Smooth muscle cell (in vitro differentiated cells): ENCODE data around the gene COA8. TPM values are rescaled to one million over a fixed set of nuclear protein-coding genes. Genes with fewer than 3 reads are reported as not detected.

ENCODE experiments used
- DNase-seq: peaks from one replicate; lab custom pipeline; 2025; ENCODE audit not compliant: unreplicated experiment; lab: John Stamatoyannopoulos, UW
- H2AFZ ChIP-seq: fragments of 200-600 bp; sonication (generic); 2 replicates; pipeline ENCODE4 v1.6.0; 2016; ENCODE audit warnings: antibody characterized with exemption, low read depth, mild to moderate bottlenecking
- H3F3A ChIP-seq: fragments of 200-600 bp; sonication (generic); 2 replicates; pipeline ENCODE4 v1.6.0; 2017; ENCODE audit warnings: antibody characterized with exemption, low read depth
- H3K27ac ChIP-seq: fragments of 200-600 bp; sonication (generic); 2 replicates; pipeline ENCODE4 v1.5.1; 2016; ENCODE audit warnings: low read depth, mild to moderate bottlenecking
- H3K27me3 ChIP-seq: fragments of 200-600 bp; sonication (generic); 2 replicates; pipeline ENCODE4 v1.6.1; 2016; ENCODE audit warnings: low read depth, mild to moderate bottlenecking
- H3K36me3 ChIP-seq: fragments of 200-600 bp; sonication (generic); 2 replicates; pipeline ENCODE4 v1.5.1; 2016; ENCODE audit warnings: low read depth
- H3K4me1 ChIP-seq: fragments of 200-600 bp; sonication (generic); 2 replicates; pipeline ENCODE4 v1.5.1; 2016; ENCODE audit warnings: low read depth
- H3K4me2 ChIP-seq: fragments of 200-600 bp; sonication (generic); 2 replicates; pipeline ENCODE4 v1.6.0; 2016; ENCODE audit warnings: mild to moderate bottlenecking
- H3K4me3 ChIP-seq: fragments of 200-600 bp; sonication (generic); 2 replicates; pipeline ENCODE4 v1.5.1; 2016; ENCODE audit warnings: mild to moderate bottlenecking
- H3K79me2 ChIP-seq: fragments of 200-600 bp; sonication (generic); 2 replicates; pipeline ENCODE4 v1.6.0; 2016; ENCODE audit warnings: low read depth, mild to moderate bottlenecking
- H3K9ac ChIP-seq: fragments of 200-600 bp; sonication (generic); 2 replicates; pipeline ENCODE4 v1.6.0; 2016; ENCODE audit warnings: low read depth
- H3K9me3 ChIP-seq: fragments of 200-600 bp; sonication (generic); replicated peaks from 2 replicates; pipeline ENCODE4 v1.5.1; 2016; ENCODE audit warnings: low read depth
- H4K20me1 ChIP-seq: fragments of 200-600 bp; sonication (generic); 2 replicates; pipeline ENCODE4 v1.6.0; 2016; ENCODE audit warnings: low read depth
- CTCF ChIP-seq: fragments of 200-600 bp; sonication (generic); IDR thresholded peaks from 2 replicates; pipeline ENCODE4 v1.5.1; 2017; ENCODE audit warnings: borderline replicate concordance, mild to moderate bottlenecking, antibody characterized with exemption; ENCODE audit not compliant: insufficient read depth, poor library complexity, severe bottlenecking
- WGBS: methylation state at CpG from one replicate; pipeline ENCODE4 v1.1.7; 2016; ENCODE audit warnings: low lambda C conversion rate; 5-methylcytosine and 5-hydroxymethylcytosine counted together
- polyA plus RNA-seq: library from polyadenylated mRNA; unstranded; fragments of >200 nt; fragmentation: Nextera tagmentation; extraction: Ambion mirVana; gene quantifications from 2 replicates; pipeline ENCODE4 v1.2.1, GENCODE V29; 2016
- total RNA-seq: library from RNA; depleted of rRNA; stranded (reverse); fragments of >200 nt; gene quantifications from 2 replicates; pipeline ENCODE4 v1.2.3, GENCODE V29; 2014

The COA8 gene
- total and polyA plus RNA-seq, 2 experiments from 2014 or later = 33.4 to 69.9 TPM

- no peaks in the 10 kb centered on the region for H3K27me3 ChIP-seq
- H2AFZ ChIP-seq = no peak overlapping the region
Observed at GRCh38 chr14:103542605-103543088, 20.1 kb upstream of the COA8 start.

GRCh38 chr14:103543140-103543539 is 19.6 kb upstream of the COA8 start:
- Histone ChIP-seq H3K79me2 (no peaks in the 10 kb centered on the region), H3K4me3 (no peak overlapping the region), H3K27me3 (no peaks in the 10 kb centered on the region), H3K9ac (no peak overlapping the region), H4K20me1 (peaks cover 15% of the 10 kb centered on the region), H3K4me2 (peak overlapping the region; percentile 76), H3K4me1 (peaks cover 25% of the 10 kb centered on the region), H3F3A (peaks cover 4% of the 10 kb centered on the region), H3K36me3 (no peaks in the 10 kb centered on the region), H3K27ac (no peak overlapping the region), H2AFZ (no peak overlapping the region), H3K9me3 (no peaks in the 10 kb centered on the region)
- no peak for TF ChIP-seq CTCF
- 83% methylated on average over 9 of the region's 10 CpGs for WGBS
- no peak for DNase-seq

More at GRCh38 chr14:103542605-103543088, 20.1 kb upstream of the COA8 start:
- Histone ChIP-seq H3K79me2 (no peaks in the 10 kb centered on the region), H3K27ac (no peak overlapping the region), H4K20me1 (peaks cover 15% of the 10 kb centered on the region), H3K9ac (peak overlapping the region; percentile 51), H3K4me1 (peaks cover 25% of the 10 kb centered on the region), H3K4me3 (peak overlapping the region; percentile 5), H3K9me3 (no peaks in the 10 kb centered on the region), H3K4me2 (peak overlapping the region; percentile 76), H3F3A (peaks cover 4% of the 10 kb centered on the region), H3K36me3 (no peaks in the 10 kb centered on the region)
- no peak for DNase-seq
- 19% methylated on average over 17 of the region's 18 CpGs for WGBS
- no peak for TF ChIP-seq CTCF

- H3K9me3 ChIP-seq = no peaks in the 10 kb centered on the region
- DNase-seq = no peak
- H3F3A ChIP-seq = peaks cover 4% of the 10 kb centered on the region
- peaks cover 25% of the 10 kb centered on the region for H3K4me1 ChIP-seq
- 83% methylated on average over 14 of the region's 19 CpGs for WGBS
- no peaks in the 10 kb centered on the region for H3K79me2 ChIP-seq
- H3K27ac ChIP-seq = no peak overlapping the region
- no peaks in the 10 kb centered on the region for H3K36me3 ChIP-seq
- H4K20me1 ChIP-seq = peaks cover 15% of the 10 kb centered on the region
- no peaks in the 10 kb centered on the region for H3K27me3 ChIP-seq
- H3K4me3 ChIP-seq = no peak overlapping the region
- H2AFZ ChIP-seq = no peak overlapping the region
- TF ChIP-seq CTCF = no peak
- H3K4me2 ChIP-seq = no peak overlapping the region
- H3K9ac ChIP-seq = no peak overlapping the region
Observed at GRCh38 chr14:103543721-103544387, 18.9 kb upstream of the COA8 start.
